Measurements from ENCODE around the gene RASSF7. TPM values are rescaled to one million over a fixed set of nuclear protein-coding genes. Genes with fewer than 3 reads are reported as not detected.
A peak's percentile ranks its signal among the peaks of the same experiment; 100 is the strongest.

RASSF7 gene
- polyA plus RNA-seq, 1 donor = 3.7 TPM

GRCh38 chr11:553083-553987 is 7.4 kb upstream of the RASSF7 start:
- no peak for DNase-seq

- no peak for DNase-seq
Measured at GRCh38 chr11:553988-554340, 6.8 kb upstream of the RASSF7 start.

- peak; percentile 56 for DNase-seq
Measured at GRCh38 chr11:554428-555226, 6.1 kb upstream of the RASSF7 start.

- no peak for DNase-seq
Measured at GRCh38 chr11:555227-555779, 5.5 kb upstream of the RASSF7 start.

- DNase-seq = no peak
Measured at GRCh38 chr11:555780-556661, 4.7 kb upstream of the RASSF7 start.

- no peak for DNase-seq
Measured at GRCh38 chr11:556662-557256, 4.0 kb upstream of the RASSF7 start.

- DNase-seq = no peak
Measured at GRCh38 chr11:557328-558132, 3.2 kb upstream of the RASSF7 start.

GRCh38 chr11:558503-558902 is 2.3 kb upstream of the RASSF7 start:
- no peak for DNase-seq

GRCh38 chr11:559020-559620 is 1.6 kb upstream of the RASSF7 start:
- no peak for DNase-seq

- DNase-seq = no peak
Measured at GRCh38 chr11:559712-560304, 962 bp upstream of the RASSF7 start.

- no peak for DNase-seq
Measured at GRCh38 chr11:561148-562003, 606 bp downstream of the RASSF7 start.

- no peak for DNase-seq
Measured at GRCh38 chr11:562046-562645, 1.4 kb downstream of the RASSF7 start.

- no peak for DNase-seq
Measured at GRCh38 chr11:563066-563811, 2.5 kb downstream of the RASSF7 start.

GRCh38 chr11:563812-564578 is 3.2 kb downstream of the RASSF7 start:
- no peak for DNase-seq

GRCh38 chr11:565921-566509 is 5.2 kb downstream of the RASSF7 start:
- DNase-seq = no peak

GRCh38 chr11:567011-567628 is 6.3 kb downstream of the RASSF7 start:
- DNase-seq = no peak

Measured in hindlimb muscle (tissue), 1 donor.